Fibroblast of lung (primary cell): ENCODE measurements around the gene GJB3. TPM values are rescaled to one million over a fixed set of nuclear protein-coding genes. Genes with fewer than 3 reads are reported as not detected.
"Not testable (repeated sequence)": the region's sequence is repeated elsewhere in the genome, so short reads cannot be mapped to it uniquely, and the experiment has no call there.

ENCODE experiments used
- DNase-seq, 2 donors: peaks; one replicate each; pipeline versions ENCODE4 v3.0.0 to v3.0.0-alpha.2; 2010; ENCODE audit warnings: low read depth in 2 of 2
- H2AFZ ChIP-seq: 2 replicates; pipeline ENCODE4 v1.5.1; 2012; ENCODE audit warnings: low read length, control low read depth, inconsistent platforms
- H3K27ac ChIP-seq: 2 replicates; pipeline ENCODE4 v1.5.1; 2011; ENCODE audit warnings: low read length, control low read depth; ENCODE audit not compliant: insufficient read depth
- H3K27me3 ChIP-seq: 2 replicates; pipeline ENCODE4 v1.5.1; 2011; ENCODE audit warnings: mild to moderate bottlenecking, low read length; ENCODE audit not compliant: control insufficient read depth, insufficient read depth
- H3K36me3 ChIP-seq: 2 replicates; pipeline ENCODE4 v1.5.1; 2011; ENCODE audit warnings: low read length; ENCODE audit not compliant: control insufficient read depth, insufficient read depth
- H3K4me1 ChIP-seq: 2 replicates; pipeline ENCODE4 v1.5.1; 2011; ENCODE audit warnings: low read length; ENCODE audit not compliant: control insufficient read depth, insufficient read depth; ENCODE audit errors: extremely low read depth
- H3K4me2 ChIP-seq: 2 replicates; pipeline ENCODE4 v1.5.1; 2011; ENCODE audit warnings: low read length, control low read depth; ENCODE audit not compliant: insufficient read depth; ENCODE audit errors: extremely low read depth
- H3K4me3 ChIP-seq, 4 experiments: fragments of 200-600 bp in 1 of 4; sonication (generic) in 1 of 4; replicated peaks in 1 of 4; 2 replicates each; pipeline ENCODE4 v1.5.1; 2011 to 2016; ENCODE audit warnings: low read length in 4 of 4, low read depth in 3 of 4, mild to moderate bottlenecking in 3 of 4, control low read depth in 2 of 4, inconsistent platforms in 1 of 4, mixed read lengths in 1 of 4; ENCODE audit not compliant: insufficient read depth in 1 of 4; ENCODE audit errors: control extremely low read depth in 1 of 4
- H3K79me2 ChIP-seq: 2 replicates; pipeline ENCODE4 v1.5.1; 2012; ENCODE audit warnings: mild to moderate bottlenecking, low read length, inconsistent platforms; ENCODE audit not compliant: control insufficient read depth, insufficient read depth
- H3K9ac ChIP-seq: 2 replicates; pipeline ENCODE4 v1.5.1; 2011; ENCODE audit warnings: mild to moderate bottlenecking, low read length, control low read depth; ENCODE audit not compliant: insufficient read depth
- H3K9me3 ChIP-seq: 2 replicates; pipeline ENCODE4 v1.5.1; 2012; ENCODE audit warnings: low read depth, low read length; ENCODE audit not compliant: control insufficient read depth, insufficient read depth
- H4K20me1 ChIP-seq: 2 replicates; pipeline ENCODE4 v1.5.1; 2011; ENCODE audit warnings: low read length; ENCODE audit not compliant: control insufficient read depth, insufficient read depth; ENCODE audit errors: extremely low read depth
- CTCF ChIP-seq, 2 donors: IDR thresholded peaks in 1 of 2; conservative IDR thresholded peaks in 1 of 2; 1 replicate in 1 of 2; 2 replicates in 1 of 2; pipeline ENCODE4 v1.5.1; 2011 to 2012; ENCODE audit warnings: low read length in 2 of 2, control low read depth in 1 of 2, inconsistent platforms in 1 of 2, low read depth in 1 of 2, mild to moderate bottlenecking in 1 of 2
- EZH2 ChIP-seq: IDR thresholded peaks from 2 replicates; pipeline ENCODE4 v1.5.1; 2012; ENCODE audit warnings: low read length, control low read depth, mild to moderate bottlenecking; ENCODE audit errors: missing control alignments
- polyA plus RNA-seq, 2 donors: library from polyadenylated mRNA; depleted of rRNA in 1 of 2; stranded (reverse) in 1 of 2; unstranded in 1 of 2; fragments of >200 nt; gene quantifications; 2 replicates each; pipeline ENCODE4 v1.2.1, GENCODE V29; 2011 to 2012; ENCODE audit warnings: missing spikeins in 1 of 2
- total RNA-seq: library from RNA; depleted of rRNA; stranded (reverse); fragments of >200 nt; gene quantifications from 2 replicates; pipeline ENCODE4 v1.2.1, GENCODE V29; 2014

GJB3 gene
- total and polyA plus RNA-seq, 2 donors (not counting 1 experiment from before 2014, with no cell fraction given): not detected

DNA sequence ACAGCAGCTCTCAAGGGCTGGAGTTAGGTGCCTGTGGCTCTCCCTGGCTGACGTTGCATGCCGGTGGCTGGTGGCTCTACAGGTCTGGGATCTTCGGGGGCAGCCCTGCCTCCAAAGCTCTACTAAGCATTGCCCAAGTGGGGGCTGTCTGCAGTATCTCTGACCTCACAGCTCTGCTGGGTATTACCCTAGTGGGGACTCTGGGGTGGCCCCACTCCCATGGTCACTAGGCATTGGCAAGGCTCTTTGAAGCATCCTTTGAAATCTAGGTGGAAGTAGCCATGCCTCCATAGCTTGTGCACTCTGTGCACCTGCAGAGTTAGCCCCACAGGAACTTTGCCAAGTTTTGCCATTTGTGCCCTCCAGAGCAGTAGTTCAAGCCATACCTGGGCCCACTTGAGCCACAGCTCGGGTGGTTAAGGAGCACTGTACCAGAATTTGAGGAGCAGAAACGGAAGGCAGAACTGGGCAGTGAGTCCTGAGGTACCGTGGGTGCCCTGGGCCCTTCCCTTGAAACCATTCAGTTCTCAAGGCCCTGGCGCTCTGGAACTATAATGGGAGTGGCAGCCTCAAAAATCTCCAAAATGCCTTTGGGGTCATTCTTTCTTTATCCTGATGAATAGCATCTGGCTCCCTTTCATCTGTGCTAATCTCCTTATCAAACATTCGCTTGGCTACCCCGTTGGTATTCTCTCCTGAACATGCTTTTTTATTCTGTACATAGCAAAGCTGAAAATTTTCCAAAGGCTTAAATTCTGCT is 27.2 kb downstream of the GJB3 start:
- Histone ChIP-seq H3K9ac (no peak overlapping the region), H3K36me3 (no peaks in the 10 kb centered on the region), H4K20me1 (no peaks in the 10 kb centered on the region), H3K4me3 (no peak overlapping the region), H3K79me2 (no peaks in the 10 kb centered on the region), H2AFZ (no peak overlapping the region), H3K27ac (no peak overlapping the region), H3K9me3 (no peaks in the 10 kb centered on the region), H3K4me1 (no peaks in the 10 kb centered on the region), H3K4me2 (no peak overlapping the region), H3K27me3 (no peaks in the 10 kb centered on the region)
- TF ChIP-seq EZH2: no peak
- no peak for TF ChIP-seq CTCF (conservative IDR thresholded peaks at IDR 0.05 in 1 of 2, IDR thresholded peaks at IDR 0.05 in 1 of 2; ENCODE audit: low read depth in 1 of 2, low read length in 2 of 2)
- peak in 1 of 2 donors; percentile 38 for DNase-seq

GRCh38 chr1:34810781-34811180 is 29.8 kb downstream of the GJB3 start:
- not testable (repeated sequence) for H3K27ac ChIP-seq, H2AFZ ChIP-seq, H4K20me1 ChIP-seq, H3K9me3 ChIP-seq, H3K79me2 ChIP-seq, H3K27me3 ChIP-seq, H3K9ac ChIP-seq, H3K4me1 ChIP-seq, H3K4me2 ChIP-seq, DNase-seq, H3K4me3 ChIP-seq, H3K36me3 ChIP-seq

DNA sequence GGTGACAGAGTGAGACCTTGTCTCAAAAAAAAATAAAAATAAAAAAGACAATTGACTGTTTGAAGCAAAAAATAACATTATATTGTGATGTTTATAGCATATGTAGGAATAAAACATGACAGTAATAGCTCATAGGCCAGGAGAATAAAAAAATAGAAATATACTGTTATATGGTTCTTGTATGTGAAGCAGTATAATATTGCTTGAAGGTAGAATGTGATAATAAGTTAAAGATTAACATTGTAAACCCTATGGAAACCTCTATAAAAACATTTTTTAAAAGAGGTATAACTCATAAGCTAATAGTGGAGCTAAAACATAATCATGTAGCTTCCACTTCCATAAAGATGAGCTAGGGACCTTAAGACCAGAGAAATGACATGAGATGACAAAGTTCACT is 35.3 kb downstream of the GJB3 start:
- H3K27ac ChIP-seq: no peak overlapping the region
- H3K9me3 ChIP-seq: no peaks in the 10 kb centered on the region
- DNase-seq: no peak
- H4K20me1 ChIP-seq: no peaks in the 10 kb centered on the region
- H3K27me3 ChIP-seq: no peaks in the 10 kb centered on the region
- H2AFZ ChIP-seq: no peak overlapping the region
- no peak overlapping the region for H3K9ac ChIP-seq
- no peak overlapping the region for H3K4me2 ChIP-seq
- H3K79me2 ChIP-seq: no peaks in the 10 kb centered on the region
- TF ChIP-seq CTCF (conservative IDR thresholded peaks at IDR 0.05 in 1 of 2, IDR thresholded peaks at IDR 0.05 in 1 of 2; ENCODE audit: low read depth in 1 of 2, low read length in 2 of 2): no peak
- TF ChIP-seq EZH2: no peak
- no peaks in the 10 kb centered on the region for H3K36me3 ChIP-seq
- H3K4me1 ChIP-seq: no peaks in the 10 kb centered on the region
- H3K4me3 ChIP-seq: no peak overlapping the region
